D721Med (cell line): ENCODE measurements around the gene ADRA2C.

Experiments used
- DNase-seq: peaks from one replicate; pipeline ENCODE4 v3.0.0; 2011; ENCODE audit warnings: low spot score; ENCODE audit not compliant: insufficient read length
- FAIRE-seq: peaks from 2 replicates; lab custom pipeline; 2011; peaks lifted over from hg19 to GRCh38; lab: Jason Lieb, UNC
- TF ChIP-seq, protein P1 (sequence below): IDR thresholded peaks from 2 replicates; pipeline ENCODE4 v1.5.1; 2012; ENCODE audit warnings: mild to moderate bottlenecking, control low read depth; ENCODE audit not compliant: insufficient read depth; ENCODE audit errors: missing control alignments

Gene ADRA2C

DNA sequence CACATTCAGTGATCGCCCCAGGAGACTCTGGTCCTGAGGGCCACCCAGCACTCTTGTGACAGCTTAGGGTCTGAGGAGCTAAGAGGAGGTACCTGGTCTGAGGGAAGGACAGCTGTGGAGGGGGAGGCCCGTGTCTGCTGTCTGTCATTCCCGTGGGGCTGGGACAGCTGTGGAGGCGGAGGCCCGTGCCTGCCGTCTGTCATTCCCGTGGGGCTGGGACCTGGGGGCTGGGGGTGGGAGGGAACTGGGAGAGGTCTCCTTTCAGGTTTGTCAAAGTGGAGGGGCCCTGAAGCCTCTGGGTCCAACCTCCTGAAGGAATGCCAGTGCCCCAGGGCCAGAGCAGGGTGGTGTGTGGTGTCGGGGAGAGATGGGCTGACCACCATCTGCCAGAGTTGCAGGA lies 45.0 kb upstream of the ADRA2C start:
- FAIRE-seq (no peak), DNase-seq (no peak)
- TF ChIP-seq, protein P1, sequence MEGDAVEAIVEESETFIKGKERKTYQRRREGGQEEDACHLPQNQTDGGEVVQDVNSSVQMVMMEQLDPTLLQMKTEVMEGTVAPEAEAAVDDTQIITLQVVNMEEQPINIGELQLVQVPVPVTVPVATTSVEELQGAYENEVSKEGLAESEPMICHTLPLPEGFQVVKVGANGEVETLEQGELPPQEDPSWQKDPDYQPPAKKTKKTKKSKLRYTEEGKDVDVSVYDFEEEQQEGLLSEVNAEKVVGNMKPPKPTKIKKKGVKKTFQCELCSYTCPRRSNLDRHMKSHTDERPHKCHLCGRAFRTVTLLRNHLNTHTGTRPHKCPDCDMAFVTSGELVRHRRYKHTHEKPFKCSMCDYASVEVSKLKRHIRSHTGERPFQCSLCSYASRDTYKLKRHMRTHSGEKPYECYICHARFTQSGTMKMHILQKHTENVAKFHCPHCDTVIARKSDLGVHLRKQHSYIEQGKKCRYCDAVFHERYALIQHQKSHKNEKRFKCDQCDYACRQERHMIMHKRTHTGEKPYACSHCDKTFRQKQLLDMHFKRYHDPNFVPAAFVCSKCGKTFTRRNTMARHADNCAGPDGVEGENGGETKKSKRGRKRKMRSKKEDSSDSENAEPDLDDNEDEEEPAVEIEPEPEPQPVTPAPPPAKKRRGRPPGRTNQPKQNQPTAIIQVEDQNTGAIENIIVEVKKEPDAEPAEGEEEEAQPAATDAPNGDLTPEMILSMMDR, result no peak

DNA sequence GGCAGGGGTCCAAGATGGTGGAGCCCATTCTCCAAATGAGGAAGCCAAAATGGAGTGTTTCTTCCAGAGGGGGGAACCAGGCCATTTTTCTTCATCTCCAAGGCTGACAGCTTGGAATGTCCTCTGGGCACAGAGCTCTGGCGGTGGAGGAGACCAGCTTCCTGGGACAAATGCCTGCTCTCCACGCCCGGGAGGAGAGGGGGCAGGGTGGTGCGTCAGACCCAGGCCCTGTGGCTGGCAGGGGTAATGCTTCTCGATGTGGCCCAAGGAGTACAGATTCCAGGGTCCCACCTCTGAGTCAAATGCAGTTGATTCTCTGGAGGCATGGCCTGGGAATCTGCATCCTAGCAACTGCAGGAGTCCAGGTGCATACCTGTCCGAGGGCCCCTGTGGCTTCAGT lies 44.6 kb upstream of the ADRA2C start:
- DNase-seq (no peak), FAIRE-seq (no peak)
- TF ChIP-seq, protein P1, result no peak

DNA sequence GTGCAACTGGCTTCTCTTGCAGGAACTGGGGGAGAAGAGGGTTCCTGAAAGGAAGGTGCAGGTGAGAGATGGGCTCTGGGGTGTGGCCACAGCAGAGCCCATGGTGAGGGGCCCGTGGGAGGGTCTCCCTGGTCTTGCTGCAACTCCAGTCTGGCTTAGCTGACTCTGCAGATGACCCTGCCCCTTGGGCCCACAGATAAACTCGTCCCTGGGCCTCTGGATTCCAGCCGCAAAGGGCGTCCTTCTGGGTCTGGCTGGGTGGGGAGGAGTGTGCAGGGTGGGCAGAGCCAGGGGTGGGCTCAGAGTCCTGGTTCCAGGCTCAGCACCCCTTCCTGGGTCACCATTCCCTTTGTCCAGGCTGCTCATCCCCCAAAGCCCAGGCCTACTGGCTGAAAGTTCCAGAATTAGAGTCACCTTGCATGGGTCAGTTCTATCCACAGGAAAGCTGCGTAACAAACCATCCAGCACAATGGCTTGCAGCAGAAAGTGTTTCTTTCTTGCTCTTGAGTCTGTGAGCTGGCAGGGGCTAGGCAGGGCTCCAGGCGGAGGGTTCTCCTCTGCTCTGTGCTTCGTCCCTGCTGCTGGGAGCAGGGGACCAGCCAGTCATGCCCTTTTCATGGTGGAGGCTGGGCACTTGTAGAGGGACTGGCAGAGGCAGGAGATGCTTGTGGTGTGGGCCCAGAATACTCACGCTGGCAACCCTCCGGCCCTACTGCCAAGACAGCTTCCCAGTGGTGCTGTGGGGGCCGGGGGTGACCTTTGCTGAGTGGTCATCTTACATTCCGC lies 43.5 kb upstream of the ADRA2C start:
- FAIRE-seq (no peak), DNase-seq (no peak)
- TF ChIP-seq, protein P1, result no peak

DNA sequence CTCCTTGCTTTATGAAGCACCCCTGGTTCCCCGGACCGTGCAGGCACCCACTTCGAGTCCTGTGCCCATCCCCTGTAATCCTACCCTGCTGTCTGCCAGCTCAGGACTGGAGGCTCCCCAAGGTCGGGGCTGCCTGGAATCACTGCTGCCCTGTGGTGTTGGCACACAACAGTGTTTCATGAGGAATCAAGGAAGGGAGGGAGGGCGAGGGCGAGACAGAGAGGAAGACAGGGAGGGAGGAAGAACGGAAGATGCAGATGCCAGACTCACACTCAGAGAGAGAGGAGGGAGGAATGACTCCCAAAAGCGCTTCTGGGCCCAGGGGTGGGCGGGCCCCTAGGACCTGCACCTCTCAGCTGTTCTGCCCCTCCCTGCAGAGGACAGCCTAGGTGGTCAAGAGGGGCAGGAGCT lies 42.9 kb upstream of the ADRA2C start:
- DNase-seq, result no peak
- TF ChIP-seq, protein P1, result no peak
- FAIRE-seq, result no peak

DNA sequence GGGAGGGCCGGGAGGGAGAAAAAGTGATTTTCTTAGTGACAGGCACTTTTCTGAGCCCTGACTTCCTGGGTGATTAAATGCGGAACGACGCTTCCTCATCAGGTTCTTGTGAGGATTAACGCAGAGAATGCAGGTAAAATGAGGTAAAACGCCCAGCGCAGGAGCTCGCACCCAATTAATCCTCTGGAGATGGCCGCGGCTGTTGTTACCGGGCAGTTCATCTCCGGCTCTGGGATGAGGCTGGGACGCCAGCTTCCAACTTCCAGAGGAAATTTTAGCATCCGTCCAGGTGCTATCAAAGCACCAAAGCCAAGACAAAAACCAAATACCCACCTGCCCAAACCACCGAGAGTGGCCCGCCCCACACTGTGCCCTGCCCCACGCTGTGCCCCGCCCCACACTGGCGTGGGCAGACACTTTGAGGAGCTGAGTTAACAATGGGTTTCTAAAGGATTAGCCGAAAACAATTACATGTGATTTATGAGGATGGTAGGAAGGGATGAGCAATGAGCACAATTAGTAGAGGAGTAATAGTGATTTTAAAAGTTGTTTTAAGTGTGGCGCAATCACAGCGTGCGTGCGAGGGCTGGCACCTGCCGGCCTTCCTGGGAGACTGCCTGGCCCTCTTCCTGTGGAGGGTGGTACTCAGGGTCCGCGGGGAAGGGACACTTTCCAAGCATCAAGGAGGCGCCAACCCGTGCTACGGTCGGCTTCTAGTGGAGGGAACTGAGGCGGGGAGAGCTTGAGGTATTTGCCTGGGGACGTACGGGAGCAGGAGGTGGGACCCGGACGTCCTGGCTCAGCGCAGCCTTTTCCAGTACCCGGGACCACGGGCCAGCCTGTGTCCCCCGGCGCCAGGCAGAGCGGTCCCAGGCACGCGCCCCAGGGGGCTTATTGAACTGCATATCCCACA lies 41.6 kb upstream of the ADRA2C start:
- TF ChIP-seq, protein P1, result no peak
- FAIRE-seq, result no peak
- no peak for DNase-seq

DNA sequence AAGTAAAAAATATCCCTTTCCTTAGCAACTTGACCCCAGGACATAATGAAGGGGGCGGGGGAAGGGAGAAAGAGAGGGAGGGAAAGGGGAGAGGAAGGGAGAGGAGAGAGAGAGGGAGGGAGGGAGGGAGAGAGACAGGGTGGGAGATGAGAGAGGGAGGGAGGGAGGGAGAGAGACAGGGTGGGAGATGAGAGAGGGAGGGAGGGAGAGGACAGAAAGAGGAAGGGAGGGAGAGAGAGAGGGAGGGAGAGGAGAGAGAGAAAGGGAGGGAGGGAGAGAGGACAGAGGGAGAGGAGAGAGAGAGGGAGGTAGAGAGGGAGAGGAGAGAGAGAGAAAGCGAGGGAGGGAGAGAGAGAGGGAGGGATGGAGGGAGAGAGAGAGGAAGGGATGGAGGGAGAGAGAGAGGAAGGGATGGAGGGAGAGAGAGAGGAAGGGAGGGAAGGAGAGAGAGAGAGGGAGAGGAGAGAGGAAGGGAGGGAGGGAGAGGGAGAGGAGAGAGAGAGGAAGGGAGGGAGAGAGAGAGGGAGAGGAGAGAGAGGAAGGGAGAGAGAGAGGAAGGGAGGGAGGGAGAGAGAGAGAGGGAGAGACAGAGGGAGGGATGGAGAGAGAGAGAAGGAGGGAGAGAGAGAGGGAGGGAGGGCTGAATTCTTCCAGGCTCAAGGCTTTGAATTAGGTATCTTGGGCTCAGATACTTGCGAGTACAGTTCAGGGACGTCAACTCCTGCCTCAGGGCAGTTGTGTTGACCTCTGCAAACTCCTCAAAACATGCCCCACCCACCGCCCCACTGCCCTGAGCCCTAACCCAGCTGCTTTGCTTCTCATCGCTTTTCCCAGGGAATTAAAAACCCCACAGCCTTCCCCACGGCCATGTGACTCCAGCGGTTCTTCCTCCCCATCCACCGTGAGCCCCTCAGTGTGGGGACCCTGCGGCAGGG lies 40.0 kb upstream of the ADRA2C start:
- DNase-seq, result no peak
- TF ChIP-seq, protein P1, result no peak
- no peak for FAIRE-seq
